ENCODE measurements around the gene ACVRL1.

DNA sequence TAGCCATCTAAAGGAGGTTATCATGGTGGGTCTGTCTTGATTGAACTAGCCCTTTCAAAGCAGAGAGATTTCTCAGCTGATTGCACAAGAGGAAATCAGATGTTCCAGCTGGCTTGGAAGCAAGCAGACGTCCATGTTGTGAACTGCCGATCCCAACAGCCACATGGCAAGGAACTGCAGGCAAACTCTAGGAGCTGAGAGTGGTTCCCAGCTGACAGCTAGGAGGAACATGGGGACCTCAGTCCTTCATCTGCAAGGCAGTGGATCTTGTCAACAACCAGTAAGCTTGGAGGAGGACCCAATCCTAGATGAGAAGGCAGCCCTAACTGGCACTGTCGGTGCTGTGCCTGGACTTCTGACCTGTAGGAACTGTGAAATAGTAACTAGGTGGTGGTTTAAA is 51.9 kb downstream of the ACVRL1 start:
- TF ChIP-seq, protein P1, sequence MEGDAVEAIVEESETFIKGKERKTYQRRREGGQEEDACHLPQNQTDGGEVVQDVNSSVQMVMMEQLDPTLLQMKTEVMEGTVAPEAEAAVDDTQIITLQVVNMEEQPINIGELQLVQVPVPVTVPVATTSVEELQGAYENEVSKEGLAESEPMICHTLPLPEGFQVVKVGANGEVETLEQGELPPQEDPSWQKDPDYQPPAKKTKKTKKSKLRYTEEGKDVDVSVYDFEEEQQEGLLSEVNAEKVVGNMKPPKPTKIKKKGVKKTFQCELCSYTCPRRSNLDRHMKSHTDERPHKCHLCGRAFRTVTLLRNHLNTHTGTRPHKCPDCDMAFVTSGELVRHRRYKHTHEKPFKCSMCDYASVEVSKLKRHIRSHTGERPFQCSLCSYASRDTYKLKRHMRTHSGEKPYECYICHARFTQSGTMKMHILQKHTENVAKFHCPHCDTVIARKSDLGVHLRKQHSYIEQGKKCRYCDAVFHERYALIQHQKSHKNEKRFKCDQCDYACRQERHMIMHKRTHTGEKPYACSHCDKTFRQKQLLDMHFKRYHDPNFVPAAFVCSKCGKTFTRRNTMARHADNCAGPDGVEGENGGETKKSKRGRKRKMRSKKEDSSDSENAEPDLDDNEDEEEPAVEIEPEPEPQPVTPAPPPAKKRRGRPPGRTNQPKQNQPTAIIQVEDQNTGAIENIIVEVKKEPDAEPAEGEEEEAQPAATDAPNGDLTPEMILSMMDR (IDR thresholded peaks at IDR 0.05; ENCODE audit: low read length) = no peak
- no peak for TF ChIP-seq EZH2phosphoT487 (IDR thresholded peaks at IDR 0.05; ENCODE audit: low read length)
